SH-SY5Y (cell line): Measurements from ENCODE around the gene HACD1.

Source experiments
- GATA2 ChIP-seq: IDR thresholded peaks from 2 replicates; pipeline ENCODE4 v1.6.1; 2011; ENCODE audit warnings: mild to moderate bottlenecking, low read depth, low read length
- GATA3 ChIP-seq: IDR thresholded peaks from 2 replicates; pipeline ENCODE4 v1.6.1; 2011; ENCODE audit warnings: low read depth, mild to moderate bottlenecking, low read length, moderate library complexity

DNA sequence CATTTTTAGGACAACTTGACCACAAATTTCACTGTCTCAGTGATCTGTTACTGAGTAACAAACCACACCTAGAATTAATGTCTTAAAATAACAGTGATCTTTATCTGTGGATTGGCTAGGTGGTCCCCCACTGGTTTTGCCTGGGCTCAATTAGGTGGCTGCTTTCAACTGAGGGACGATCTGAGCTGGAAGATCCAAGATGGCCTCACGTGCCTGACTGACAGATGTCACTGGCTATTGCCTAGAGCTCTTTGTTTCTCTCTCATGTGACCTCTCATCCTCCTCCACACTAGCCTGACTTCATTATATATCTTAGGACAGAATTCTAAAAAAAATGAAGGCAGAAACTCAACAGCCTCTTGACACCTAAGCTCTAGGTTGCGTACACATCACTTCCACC is 59.7 kb downstream of the HACD1 start:
- TF ChIP-seq GATA3 (no peak), GATA2 (no peak)
